ENCODE data around the gene GALNT10.

- TF ChIP-seq CTCF (IDR thresholded peaks at IDR 0.05) (no peak), POLR2A (IDR thresholded peaks at IDR 0.05) (no peak), POLR2AphosphoS5 (IDR thresholded peaks at IDR 0.05) (no peak)
These were observed 175.8 kb downstream of the GALNT10 start for GRCh38 chr5:154366353-154366752.

Data from suprapubic skin (tissue), 4 donors.